NCI-H2227 (cell line): ENCODE results near the gene PRAME.
A peak's percentile ranks its signal among the peaks of the same experiment; 100 is the strongest.
"Not testable (repeated sequence)": the region's sequence is repeated elsewhere in the genome, so short reads cannot be mapped to it uniquely, and the experiment has no call there.

Experiments used
- DNase-seq: peaks from one replicate; lab custom pipeline; 2025; ENCODE audit not compliant: unreplicated experiment; lab: John Stamatoyannopoulos, UW

Gene PRAME

GRCh38 chr22:22553141-22553540 is 5.9 kb downstream of the PRAME start:
- no peak for DNase-seq

- peak; percentile 9 for DNase-seq
These were observed 6.4 kb downstream of the PRAME start for GRCh38 chr22:22552630-22553029.

- DNase-seq, result no peak
These were observed 8.2 kb downstream of the PRAME start for GRCh38 chr22:22550789-22551434.

DNA sequence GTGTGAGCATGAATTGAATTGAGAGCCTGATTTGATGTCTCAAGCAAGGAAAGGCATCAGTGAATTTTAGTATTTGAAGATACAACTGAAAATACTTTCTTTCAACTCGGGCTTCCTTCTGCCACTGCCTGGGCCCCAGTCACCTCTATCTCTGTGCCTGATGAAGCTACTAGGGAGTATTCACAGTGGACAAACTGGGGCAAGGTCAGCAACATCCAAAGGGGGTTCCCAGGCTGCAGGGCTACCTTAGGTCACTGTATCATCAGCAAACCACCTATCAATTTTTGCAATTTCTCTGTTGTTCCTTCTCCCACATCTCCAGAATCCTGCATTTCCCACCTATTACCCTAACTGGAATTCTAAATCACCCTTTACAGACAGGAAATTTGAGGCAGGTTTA is 10.2 kb downstream of the PRAME start:
- no peak for DNase-seq

- DNase-seq, result no peak
These were observed 10.7 kb downstream of the PRAME start for GRCh38 chr22:22548317-22548716.

DNA sequence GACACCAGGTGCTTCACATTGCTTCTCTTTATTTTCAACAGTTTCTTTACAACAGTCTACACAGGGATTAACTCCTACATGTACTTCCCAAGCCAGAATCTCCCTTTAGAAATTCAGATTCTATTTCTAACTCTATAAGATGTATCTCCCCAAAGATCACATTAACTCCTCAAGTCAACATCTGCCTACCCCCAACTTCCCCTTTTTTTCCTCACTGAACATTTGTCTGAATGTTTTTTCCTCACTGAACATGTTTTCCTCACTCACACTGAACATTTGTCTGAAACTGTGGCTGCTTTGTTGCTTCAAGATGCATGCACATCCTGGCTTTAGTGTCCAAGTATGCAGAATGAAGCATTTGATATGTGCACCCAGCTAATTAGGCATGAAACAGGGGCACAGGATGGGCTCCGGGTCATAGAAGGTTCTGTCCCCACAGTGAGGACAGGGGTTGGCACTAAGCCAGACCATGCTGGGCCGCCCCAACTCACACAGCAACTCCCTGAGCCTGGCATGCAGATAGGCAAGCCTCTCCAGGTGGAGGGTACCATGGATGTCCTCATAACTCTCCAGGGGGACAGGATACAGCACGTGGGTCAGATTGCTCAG is 11.3 kb downstream of the PRAME start:
- no peak for DNase-seq

- DNase-seq, result no peak
These were observed 11.8 kb downstream of the PRAME start for GRCh38 chr22:22547226-22547625.

- DNase-seq, result no peak
These were observed 12.6 kb downstream of the PRAME start for GRCh38 chr22:22546490-22546889.

GRCh38 chr22:22545084-22545483 is 14.0 kb downstream of the PRAME start:
- no peak for DNase-seq

GRCh38 chr22:22538226-22538989 is 20.7 kb downstream of the PRAME start:
- DNase-seq, result no peak

GRCh38 chr22:22536916-22537315 is 22.1 kb downstream of the PRAME start:
- no peak for DNase-seq

- no peak for DNase-seq
These were observed 22.6 kb downstream of the PRAME start for GRCh38 chr22:22536515-22536914.

GRCh38 chr22:22535662-22536061 is 23.4 kb downstream of the PRAME start:
- no peak for DNase-seq

GRCh38 chr22:22534604-22535415 is 24.3 kb downstream of the PRAME start:
- DNase-seq, result no peak

- no peak for DNase-seq
These were observed 25.2 kb downstream of the PRAME start for GRCh38 chr22:22533863-22534262.

GRCh38 chr22:22533417-22533816 is 25.6 kb downstream of the PRAME start:
- DNase-seq, result no peak

DNA sequence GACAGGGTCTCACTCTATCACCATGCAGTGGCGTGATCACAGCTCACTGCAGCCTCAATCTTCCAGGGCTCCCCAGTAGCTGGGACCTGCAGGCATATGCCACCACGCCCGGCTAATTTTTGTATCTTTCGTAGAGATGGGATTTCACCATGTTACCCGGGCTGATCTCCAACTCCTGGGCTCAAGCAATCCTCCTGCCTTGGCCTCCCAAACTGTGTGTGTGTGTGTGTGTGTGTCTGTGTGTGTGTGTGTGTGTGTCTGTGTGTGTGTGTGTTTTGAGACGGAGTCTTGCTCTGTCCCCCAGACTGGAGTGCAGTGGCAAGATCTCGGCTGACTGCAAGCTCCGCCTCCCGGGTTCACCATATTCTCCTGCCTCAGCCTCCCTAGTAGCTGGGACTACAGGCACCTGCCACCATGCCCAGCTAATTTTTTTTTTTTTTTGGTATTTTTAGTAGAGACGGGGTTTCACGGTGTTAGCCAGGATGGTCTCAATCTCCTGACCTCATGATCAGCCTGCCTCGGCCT is 26.5 kb downstream of the PRAME start:
- not testable (repeated sequence) for DNase-seq

DNA sequence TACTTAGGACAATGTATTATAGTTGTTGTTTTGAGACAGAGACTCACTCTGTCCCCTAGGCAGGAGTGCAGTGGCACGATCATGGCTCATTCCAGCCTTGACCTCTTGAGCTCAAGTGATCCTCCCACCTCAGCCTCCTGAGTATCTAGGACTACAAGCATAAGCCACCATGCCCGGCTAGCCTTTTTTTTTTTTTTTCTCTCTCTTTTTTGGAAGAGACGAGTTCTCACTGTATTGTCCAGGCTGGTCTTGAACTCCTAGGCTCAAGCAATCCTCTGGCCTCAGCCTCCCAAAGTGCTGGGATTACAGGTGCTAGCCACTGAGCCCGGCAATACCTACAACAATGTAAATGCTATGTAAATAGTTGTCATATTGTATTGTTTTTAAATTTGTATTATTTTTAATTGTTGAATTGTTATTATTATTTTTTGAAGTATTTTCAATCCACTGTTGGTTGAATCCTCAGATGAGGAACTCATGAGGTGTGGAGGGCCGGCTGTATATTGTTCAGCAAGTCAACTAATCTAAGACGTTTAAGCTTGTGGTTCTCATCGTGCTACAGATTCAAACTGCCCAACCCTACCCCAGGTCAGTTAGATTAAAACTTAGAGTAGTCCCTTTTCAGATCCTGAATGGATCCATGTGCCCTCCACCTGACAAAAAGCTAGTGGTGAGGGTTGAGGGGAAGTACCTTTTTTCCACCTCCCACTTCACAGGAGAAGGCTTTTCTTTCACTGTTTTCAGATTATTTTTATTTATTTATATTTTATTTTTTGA is 27.1 kb downstream of the PRAME start:
- no peak for DNase-seq

DNA sequence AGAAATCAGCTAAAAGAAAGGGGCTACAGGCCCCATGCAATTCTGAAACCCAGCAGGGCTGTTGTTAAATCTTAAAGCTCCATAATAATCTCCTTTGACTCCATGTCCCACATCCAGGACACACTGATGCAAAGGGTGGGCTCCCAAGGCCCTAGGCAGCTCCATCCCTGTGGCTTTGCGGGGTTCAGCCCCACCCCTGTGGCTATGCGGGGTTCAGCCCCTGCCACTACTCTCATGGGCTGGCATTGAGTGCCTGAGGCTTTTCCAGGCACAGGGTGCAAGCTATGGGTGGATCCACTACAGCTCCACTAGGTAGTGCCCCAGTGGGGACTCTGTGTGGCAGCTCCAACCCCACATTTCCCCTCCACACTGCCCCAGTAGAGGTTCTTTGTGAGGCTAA is 30.3 kb downstream of the PRAME start:
- DNase-seq, result no peak

DNA sequence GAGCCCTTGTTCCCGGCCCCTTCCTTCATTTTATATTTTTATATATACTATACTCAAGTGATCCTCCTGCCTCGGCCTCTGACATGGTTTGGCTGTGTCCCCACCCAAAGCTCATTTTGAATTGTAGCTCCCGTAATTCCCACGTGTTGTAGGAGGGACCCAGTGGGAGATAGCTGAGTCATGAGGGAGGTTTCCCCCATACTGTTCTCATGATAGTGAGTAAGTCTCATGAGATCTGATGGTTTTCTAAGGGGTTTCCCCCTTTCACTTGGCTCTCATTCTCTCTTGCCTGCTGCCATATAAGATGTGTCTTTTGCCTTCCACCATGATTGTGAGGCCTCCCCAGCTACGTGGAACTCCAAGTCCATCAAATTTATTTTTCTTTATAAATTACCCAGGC is 31.8 kb downstream of the PRAME start:
- DNase-seq, result no peak
